Gastroesophageal sphincter (tissue), 3 donors: ENCODE results near the gene KRT38.

Source experiments
- POLR2A ChIP-seq, 2 donors: fragments of 450-650 bp; IDR thresholded peaks; one replicate each; pipeline ENCODE4 v1.6.1; 2017; ENCODE audit warnings: antibody characterized with exemption in 2 of 2, mild to moderate bottlenecking in 2 of 2, moderate library complexity in 1 of 2
- TF ChIP-seq, protein P1 (sequence below), 4 experiments: fragments of 200-600 bp in 2 of 4; fragments of 450-650 bp in 2 of 4; sonication (generic) in 1 of 4; IDR thresholded peaks; one replicate each; pipeline ENCODE4 v1.5.1; 2017 to 2019; ENCODE audit warnings: antibody characterized with exemption in 4 of 4, mild to moderate bottlenecking in 2 of 4, moderate library complexity in 2 of 4

DNA sequence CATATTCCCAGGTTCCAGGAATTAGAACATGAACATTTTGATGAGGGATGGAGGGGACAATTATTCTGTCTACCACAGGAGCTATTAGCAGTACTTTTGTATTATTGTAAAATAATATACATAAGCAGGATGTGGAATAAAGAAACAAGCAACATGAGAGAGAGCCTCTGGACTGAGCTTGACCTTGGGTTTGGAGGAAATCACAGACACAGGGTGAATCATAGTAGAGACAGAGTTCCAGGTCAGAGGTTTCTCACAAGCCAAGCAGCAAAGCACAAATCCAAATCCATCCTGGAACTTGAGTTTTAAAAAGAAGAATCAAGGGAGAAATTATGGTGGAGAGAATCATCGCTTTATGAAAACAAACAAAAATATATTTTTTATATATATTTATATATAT, 48.5 kb downstream of the KRT38 start:
- TF ChIP-seq POLR2A (IDR thresholded peaks at IDR 0.05), result no peak
- TF ChIP-seq, protein P1, sequence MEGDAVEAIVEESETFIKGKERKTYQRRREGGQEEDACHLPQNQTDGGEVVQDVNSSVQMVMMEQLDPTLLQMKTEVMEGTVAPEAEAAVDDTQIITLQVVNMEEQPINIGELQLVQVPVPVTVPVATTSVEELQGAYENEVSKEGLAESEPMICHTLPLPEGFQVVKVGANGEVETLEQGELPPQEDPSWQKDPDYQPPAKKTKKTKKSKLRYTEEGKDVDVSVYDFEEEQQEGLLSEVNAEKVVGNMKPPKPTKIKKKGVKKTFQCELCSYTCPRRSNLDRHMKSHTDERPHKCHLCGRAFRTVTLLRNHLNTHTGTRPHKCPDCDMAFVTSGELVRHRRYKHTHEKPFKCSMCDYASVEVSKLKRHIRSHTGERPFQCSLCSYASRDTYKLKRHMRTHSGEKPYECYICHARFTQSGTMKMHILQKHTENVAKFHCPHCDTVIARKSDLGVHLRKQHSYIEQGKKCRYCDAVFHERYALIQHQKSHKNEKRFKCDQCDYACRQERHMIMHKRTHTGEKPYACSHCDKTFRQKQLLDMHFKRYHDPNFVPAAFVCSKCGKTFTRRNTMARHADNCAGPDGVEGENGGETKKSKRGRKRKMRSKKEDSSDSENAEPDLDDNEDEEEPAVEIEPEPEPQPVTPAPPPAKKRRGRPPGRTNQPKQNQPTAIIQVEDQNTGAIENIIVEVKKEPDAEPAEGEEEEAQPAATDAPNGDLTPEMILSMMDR (IDR thresholded peaks at IDR 0.05), result no peak
